Activated T-cell treated with anti-CD3 and anti-CD28 coated beads for 1 hour (primary cell): ENCODE data around the gene TMEM108.

ENCODE experiments used
- DNase-seq: peaks from one replicate; pipeline ENCODE4 v3.0.0-alpha.2; 2020; ENCODE audit warnings: low read depth

TMEM108 gene

DNA sequence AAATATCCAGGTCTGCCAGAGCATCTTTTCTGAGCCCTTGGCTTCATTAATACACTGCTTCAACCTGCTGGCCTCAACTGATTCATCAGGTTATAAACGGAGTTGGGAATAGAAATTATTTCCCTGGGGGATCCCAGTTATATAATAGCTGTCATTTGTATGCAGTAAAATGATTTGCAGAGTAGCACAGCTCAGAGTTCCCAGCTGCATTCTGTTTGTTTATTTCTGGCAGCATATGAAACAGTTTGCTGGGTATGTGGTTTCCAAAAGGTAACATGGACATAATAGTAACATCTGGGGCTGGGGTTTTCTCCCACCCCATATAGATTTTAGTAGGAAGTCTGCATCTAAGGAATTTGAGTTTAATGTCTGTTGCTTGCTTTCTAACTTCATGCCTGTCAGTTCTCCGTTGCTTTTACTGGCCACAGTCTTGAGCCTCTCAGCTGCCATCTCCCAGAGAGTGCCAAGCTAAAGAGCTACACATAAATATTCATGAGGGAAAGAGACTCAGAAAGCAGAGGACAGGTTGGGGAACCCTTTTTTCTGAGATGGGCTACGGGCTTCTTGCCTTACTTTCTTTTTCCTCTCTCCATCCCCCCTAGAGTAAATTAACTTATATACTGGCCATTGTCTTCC is 124.6 kb downstream of the TMEM108 start:
- no peak for DNase-seq

DNA sequence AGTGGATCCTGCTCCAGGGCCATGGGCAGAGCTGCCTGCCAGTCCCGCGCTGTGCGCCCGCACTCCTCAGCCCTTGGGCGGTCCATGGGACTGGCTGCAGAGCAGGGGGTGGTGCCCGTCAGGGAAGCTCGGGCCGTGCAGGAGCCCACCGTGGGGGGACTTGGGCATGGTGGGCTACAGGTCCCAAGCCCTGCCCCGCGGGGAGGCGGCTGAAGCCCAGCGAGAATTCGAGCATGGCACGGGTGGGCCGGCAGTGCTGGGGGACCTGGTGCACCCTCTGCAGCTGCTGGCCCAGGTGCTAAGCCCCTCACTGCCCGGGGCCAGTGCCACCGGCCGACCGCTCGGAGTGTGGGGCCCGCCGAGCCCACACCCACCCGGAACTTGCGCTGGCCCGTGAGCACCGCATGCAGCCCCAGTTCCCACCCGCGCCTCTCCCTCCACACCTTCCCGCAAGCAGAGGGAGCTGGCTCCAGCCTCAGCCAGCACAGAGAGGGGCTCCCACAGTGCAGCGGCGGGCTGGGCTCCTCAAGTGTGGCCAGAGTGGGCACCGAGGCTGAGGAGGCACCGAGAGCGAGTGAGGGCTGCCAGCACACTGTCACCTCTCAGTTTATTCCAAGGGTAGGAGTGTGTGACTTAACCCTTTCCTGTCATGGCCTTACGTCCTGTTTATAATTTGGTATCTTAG is 129.3 kb downstream of the TMEM108 start:
- no peak for DNase-seq

DNA sequence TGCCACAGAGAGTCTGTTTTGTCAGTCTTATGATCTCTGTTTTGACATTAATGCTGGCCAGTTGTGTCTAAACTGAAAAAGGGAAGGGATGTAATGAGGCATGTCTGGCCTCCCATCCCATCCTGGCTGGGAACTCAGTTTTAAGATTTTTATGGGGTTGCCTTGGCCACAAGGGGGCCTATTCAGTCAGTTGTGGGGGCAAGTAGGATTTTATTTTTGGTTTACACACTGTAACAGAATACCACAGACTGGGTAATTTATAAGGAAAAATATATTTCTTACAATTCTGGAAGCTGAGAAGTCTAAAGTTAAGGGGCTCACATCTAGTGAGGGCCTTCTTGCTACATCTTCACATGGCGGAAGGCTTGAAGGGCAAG is 129.8 kb downstream of the TMEM108 start:
- DNase-seq = no peak

DNA sequence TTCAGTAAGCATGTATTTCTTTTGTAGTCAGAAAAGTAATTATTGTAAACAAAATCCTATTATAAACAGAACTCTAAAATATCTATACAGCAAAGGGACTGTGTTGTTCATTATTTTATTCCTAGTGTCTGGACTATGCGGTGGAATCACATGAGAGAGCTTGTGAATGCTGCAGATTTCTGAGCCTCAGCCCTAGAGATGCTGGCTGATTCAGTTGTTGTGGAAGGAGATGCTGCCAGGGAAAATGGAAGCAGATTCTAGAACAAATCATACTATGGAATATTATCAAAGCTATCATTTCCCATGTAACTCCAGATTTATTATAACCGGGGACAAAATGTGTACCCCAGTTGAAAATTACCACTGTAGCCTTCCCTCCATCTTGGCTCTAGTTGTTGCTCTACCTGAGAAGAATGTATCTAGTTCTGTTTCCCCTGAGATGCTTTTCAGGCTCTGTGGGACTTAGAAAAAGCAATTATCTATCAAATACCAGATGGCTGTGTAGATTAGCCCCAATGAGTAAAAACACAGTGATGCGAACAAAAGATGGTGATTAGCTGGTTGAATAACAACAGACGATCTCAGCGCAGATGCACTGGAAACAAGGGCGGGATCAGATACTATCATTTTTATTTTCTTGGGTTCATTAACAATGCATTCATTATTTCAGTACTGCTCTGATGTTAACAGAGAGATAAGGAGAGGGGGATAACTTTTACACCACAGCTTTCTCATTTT is 131.3 kb downstream of the TMEM108 start:
- DNase-seq = no peak

DNA sequence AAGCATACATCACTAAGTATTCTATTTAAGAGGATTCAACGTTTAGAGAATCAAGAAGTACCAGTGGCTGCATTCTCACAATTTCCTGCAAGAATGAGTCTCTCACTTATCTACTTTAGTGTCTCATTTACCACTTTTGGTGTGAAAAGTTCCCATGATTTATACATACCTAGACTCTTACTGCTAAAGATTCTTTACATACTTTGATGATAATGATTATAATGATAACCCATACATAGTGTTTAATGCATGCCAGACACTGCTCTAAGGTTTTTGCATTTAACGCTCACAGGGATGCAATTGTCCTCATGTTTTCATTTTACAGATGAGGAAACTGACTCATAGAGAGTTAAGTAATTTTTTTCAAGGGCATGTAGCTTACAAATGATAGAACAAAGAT is 133.6 kb downstream of the TMEM108 start:
- no peak for DNase-seq

DNA sequence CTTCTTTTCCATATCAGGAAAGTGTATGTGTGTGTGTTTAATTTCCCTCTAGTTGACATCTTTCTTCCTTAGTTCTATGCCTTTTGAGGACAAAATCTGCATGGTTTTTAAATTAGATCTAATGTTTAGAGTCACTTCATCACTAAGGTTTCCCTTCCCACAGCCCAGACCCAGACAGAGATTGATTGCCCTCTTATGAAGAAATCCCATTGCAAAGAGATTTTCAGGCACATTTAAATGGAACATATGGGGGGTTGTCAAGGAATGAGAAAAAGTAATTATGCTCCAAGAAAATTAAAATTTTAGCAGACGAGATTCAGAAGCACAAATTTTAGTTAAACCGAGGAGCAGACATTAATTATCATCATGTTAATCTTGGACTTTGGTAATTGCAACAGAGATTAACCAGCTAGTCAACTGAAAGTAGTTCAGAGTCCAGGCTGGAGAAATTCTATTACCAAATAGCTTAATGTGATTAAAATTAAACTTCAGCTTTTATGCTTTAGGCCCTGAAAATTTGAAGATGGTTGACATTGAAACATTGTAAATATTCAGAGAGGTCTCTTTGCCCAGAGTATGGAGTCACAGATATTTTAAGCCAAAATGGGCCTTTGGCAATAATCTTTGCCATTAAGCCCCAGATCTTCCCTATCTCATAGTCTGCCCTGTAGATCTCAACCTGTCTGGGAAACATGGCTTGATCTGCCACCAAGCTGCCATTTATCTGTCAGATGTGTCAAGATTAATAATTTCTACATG is 143.4 kb downstream of the TMEM108 start:
- no peak for DNase-seq

DNA sequence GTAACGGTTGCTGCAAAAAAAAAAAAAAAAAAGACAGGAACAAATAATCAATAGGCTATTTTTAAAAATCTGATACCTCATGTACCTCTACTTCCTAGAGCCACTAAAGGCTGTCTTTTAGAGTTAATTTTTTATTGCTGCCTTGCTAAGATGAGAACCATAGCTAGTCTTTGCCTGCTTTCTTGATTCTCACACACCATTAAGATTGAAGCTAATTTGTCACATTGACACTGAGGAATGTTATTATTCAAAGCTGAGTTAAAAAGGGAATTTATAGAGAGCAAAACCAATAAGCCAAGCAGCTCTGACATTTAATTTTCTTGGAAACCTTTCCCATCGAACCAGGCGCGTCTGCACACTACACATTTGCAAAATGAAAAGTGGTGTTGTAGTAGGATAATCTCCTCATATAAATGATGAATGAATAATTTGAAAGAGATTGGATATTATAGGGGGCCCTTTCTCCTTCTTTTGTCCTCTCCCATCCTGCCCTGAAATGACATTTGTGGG is 149.7 kb downstream of the TMEM108 start:
- no peak for DNase-seq

DNA sequence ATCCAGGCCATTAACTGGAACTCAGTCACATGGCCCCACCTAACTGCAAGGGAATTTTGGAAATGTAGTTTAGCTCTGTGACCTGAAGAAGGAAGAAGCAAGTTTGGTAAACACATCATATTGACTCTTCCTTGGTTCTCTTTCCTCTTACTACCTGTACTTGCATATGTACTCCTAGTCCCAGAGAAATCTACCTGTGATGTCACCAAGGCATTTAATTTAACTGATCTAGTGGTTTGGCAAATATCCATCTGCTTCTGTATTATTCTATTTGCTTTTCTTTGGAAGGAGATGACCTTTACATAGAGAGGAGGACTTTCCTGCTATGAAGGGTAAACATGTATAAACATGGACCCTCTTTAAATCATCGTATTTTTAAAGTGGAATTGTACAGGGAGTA is 150.8 kb downstream of the TMEM108 start:
- no peak for DNase-seq

DNA sequence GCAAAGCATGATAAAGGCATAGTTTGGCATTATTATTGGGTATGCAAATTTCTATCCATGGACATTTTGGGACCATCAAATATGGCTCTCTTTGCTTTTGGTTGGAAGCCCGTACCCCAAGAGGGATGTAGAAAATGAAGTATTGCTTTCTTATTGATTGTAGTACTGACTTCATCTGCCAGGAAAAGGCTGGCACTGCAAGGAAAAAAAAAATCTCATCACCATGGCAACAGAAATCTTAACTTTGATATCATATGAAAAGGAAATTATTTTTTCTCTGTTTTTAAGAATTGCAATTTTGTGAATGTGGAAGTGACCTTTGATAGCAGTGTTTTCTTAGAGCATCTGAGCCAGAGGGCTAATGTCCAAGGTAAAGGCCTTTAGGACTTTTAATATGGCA is 151.7 kb downstream of the TMEM108 start:
- no peak for DNase-seq

DNA sequence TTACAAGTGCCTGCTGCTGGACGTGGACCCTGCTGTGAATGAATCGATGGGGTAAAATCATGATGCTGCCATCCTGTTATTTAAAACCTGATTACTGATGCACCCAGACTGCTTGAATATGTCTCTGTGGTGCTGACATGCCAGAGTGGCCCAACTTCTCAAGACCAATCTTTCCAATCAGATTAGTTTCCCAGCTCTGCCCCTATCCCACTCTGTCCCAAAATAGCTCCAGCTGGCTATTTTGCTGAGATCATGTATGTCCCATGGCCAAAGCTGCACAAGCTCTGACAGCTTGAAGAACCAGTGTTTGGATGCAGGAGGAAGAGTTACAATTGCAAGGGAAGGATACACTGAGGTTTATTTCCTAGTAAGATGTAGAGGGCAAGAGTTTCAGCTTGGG is 153.6 kb downstream of the TMEM108 start:
- no peak for DNase-seq

DNA sequence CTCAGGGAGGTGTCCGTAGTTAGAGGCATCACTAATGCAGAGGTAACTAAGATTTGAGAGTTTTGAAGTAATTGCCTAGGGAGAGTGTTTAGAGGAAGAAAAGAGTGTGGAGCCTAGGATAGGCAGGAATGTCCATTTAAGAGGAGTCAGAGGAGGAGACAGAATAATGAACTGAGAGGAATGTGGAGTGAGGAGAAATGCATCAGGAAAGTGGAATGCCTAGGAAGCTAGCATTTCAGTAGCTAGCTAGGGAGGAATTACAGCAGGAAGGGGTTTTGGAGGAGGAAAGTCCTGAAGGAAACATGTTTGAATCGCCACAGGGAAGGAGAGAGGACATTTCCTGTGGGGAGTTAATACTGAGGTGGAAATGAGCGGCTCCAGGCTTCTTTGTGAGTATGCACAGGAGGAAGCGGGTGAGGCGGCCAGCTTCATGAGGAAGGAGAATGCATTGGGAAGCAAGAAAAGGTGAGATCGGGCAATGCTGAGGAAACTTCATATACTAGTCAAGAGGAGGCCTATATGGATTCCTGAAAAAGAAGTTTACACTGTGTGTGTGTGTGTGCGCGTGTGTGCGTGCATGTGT is 154.3 kb downstream of the TMEM108 start:
- no peak for DNase-seq

DNA sequence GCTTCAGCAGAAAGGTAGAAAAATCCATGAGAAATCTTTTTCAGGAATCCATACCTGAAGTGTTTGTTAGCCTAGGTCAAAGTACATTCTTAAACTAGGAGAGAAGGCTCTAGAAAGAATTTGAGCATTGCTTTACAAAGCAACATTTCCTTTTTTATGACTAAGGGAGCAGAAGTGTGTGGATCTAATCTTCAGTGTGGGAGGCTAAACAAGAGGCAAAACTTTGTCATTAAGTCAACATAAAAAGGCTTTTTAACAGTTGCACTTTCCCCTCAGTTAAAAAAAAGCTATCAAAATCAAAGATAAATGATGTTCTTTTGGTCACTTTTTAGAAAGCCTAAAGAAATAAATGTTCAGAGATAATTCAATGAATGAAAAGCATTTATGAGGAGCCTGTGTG is 154.8 kb downstream of the TMEM108 start:
- DNase-seq = no peak

DNA sequence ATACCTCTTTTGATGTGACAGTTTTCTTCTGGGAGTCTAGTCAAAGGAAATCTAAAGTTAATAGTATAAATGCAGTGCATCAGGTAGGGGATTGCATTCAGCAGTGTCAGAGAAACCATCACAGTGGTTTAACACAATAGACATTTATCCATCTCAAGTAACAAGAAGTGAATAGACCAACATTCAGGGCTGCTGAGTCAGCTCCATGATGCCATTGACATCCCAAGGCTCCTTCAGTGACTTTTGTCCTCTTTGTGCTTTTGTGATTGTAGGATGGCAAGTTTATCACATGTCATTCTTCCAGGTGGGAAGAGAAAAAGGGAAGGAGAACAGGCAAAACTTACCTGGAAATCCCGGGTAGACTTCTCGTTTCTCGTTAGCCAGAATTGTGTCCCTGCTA is 158.3 kb downstream of the TMEM108 start:
- DNase-seq = no peak

DNA sequence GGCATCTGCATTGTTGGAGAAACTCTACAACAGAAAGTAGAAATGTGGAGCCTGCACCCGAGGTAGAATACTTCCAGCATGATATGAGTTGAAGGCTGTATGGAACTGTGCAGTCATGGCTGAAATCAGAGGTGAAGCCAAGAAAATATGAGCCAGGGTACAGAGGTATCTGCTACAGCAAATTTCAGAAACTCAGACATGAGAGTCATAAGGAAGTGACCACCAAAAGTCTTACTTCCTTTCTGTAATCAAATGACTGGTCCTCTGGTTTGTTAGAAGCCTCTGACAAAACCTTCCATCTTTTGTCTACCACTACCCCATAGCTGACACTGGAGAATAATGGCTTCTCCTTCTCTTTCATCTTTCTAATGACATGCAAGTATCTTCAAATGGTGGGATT is 159.4 kb downstream of the TMEM108 start:
- DNase-seq = no peak

DNA sequence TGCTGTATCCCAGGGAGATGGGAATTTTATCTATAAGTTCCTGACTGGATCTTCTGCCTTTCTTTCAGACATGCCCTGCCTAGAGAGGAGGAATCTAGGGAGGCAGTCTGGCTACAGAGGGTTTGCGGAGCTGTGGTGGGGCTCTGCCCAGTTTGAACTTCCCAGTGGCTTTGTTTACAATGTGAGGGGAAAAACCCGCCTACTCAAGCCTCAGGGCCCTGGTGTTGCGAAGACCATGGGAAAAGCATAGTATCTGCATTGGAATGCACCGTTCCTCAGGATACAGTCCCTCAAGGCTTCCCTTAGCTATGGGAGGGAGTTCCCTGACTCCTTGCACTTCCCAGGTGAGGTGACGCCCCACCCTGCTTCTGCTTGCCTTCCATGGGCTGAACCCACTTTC is 168.7 kb downstream of the TMEM108 start:
- no peak for DNase-seq

DNA sequence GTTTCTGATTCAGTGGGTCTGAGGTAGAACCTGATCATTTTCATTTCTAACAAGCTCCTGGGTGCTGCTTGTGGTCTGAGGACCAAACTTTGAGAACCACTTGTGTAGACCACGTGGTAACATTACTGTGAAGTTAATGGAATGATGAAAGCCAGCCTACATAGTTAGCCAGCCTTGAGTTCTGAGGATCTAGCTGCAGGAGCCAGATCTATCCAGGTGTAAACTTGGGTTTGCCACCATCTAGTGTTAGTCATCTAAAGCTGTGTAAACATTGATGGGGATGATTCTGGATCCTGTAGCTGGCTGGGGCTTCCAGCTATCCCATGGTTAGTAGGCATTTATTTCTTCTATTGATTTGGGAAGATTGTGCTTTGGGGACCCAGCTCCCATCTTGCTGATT is 170.0 kb downstream of the TMEM108 start:
- DNase-seq = no peak

DNA sequence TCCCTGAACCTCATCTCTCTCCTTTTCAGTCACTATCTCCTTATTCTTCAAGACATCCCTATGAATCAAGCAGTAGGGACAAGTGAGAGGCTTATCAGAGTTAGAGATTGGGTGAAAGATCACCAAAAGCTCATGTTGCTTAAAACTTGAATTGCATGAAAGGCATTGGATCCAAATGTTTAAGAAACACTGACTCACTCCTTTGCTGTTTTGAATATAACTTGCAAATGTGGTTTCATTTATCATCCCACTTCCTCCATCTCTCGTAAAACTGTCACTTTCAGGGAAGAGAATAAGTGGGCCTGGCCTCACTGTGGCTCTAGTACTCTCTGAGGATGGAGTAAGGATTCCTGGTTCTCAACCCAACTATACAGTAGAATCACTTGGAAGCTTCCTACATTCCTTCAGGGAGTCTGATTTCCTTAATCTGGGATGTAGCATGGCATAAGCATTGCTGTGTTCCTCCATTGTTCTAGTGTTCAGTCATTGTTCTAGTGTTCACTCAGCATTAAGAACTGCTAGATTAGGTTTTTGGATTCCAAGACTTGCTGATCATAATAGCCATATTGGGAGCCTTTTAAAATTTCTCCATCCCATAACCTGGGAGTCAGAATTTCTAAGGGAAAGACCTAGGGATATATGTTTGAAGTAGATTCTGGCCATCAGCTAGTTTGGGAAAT is 171.8 kb downstream of the TMEM108 start:
- no peak for DNase-seq

DNA sequence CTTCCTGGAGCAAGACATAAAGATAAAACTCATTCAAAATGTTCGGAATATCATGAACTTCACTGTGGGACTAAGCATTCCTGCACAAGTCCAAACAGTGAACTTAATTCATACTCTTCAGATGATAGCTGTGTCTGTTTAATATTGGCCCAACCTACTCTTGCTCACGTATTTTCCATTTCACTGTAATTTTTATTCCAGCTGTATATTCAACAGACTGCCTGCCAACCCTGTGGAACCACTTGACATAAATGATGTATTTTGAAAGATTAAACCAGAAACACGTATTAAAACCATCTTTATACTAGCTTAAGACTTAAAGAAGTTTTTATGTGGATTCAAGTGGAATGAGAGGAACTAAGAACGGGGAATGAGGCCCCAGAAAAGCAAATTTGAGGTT is 172.5 kb downstream of the TMEM108 start:
- no peak for DNase-seq

DNA sequence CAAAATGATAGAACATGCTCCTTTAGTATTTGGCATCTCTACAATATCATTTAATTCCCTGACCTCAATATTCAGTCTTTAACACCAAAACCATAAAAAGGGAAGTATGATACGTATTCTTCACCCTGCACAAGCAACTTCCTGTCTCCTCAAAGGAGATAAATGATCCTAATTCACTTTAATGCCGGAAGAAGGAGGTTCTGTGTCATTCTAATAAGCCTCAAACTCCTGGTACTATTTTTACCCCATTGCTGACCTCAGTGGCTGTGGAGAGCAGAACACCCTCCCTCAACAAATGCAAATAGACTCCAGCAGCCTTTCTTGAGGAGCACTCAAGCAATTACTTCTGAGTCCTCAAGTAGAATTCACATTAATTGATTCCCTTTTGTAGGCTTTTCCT is 173.3 kb downstream of the TMEM108 start:
- DNase-seq = no peak

DNA sequence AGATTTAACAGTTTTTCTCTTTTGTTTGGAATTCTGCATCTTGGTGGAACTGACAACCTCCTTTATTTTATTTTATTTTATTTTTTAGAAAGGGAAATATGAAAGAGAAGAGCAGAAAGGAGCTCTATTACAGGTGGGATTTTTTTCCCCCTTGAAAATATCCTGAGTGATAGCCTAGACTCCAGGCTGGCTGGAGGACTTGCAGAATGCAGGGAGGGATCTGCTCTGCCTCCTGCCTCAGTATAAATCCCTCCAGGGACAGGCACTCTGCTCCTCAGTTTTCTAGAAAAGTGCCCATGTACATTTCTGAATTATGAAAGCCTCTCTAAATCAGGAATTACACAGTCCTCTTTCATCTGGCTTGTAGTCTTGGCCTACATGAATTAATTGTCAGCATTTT is 173.7 kb downstream of the TMEM108 start:
- no peak for DNase-seq

DNA sequence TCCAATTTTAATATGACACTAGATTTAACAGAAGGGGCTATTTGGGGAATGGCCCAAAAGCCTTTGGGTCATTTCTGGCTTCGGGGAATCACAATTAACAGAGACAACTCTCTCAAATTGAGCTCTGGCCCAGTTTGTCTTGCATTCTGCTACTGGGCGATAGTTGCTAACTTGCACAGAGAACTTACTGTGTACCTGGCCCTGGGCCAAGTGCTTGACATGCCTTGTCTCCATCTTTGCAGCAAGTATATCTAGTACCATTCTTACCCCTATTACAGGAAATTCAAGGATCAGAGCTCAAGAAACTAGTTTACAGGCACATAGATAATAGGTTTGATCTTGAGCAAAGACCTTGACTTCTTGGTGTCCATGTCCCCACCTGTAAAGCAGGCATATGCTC is 175.7 kb downstream of the TMEM108 start:
- DNase-seq = no peak

DNA sequence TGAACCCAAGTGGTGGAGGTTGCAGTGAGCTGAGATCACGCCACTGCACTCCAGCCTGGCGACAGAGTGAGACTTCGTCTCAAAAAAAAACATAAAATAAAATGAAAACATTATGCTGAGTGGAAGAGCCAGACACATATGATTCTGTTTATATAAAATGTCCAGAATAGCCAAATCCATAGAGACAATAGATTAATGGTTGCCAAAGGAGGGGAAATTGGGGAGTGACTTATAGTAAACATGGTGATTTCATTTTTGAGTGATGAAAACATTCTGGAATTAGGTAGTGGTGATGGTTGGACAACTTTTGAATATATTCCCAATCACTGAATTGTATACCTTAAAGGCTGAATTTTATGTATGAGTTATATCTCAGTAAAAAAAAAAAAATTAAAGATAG is 189.6 kb downstream of the TMEM108 start:
- no peak for DNase-seq
